H9 (cell line): ENCODE data around the gene TRPM5. TPM values are rescaled to one million over a fixed set of nuclear protein-coding genes. Genes with fewer than 3 reads are reported as not detected.

ENCODE experiments used
- DNase-seq: peaks from one replicate; pipeline ENCODE4 v3.0.0-alpha.2; 2017
- H2AFZ ChIP-seq: one replicate; pipeline ENCODE4 v1.6.1; 2013; ENCODE audit warnings: mild to moderate bottlenecking, low read length, control low read depth, moderate library complexity
- H2AK5ac ChIP-seq: 2 replicates; pipeline ENCODE4 v1.6.1; 2013; ENCODE audit warnings: low read length, control low read depth, mixed read lengths; ENCODE audit not compliant: insufficient read length
- H2BK120ac ChIP-seq: one replicate; pipeline ENCODE4 v1.6.1; 2013; ENCODE audit warnings: low read depth, mild to moderate bottlenecking, low read length, control low read depth, inconsistent platforms; ENCODE audit not compliant: poor library complexity, severe bottlenecking
- H2BK12ac ChIP-seq: 2 replicates; pipeline ENCODE4 v1.6.1; 2013; ENCODE audit warnings: low read length, control low read depth, mixed read lengths, low read depth; ENCODE audit not compliant: insufficient read length
- H2BK15ac ChIP-seq: 2 replicates; pipeline ENCODE4 v1.6.1; 2013; ENCODE audit warnings: low read depth, low read length, control low read depth
- H2BK20ac ChIP-seq: one replicate; pipeline ENCODE4 v1.6.1; 2013; ENCODE audit warnings: low read depth, mild to moderate bottlenecking, low read length, control low read depth, inconsistent platforms; ENCODE audit not compliant: poor library complexity, severe bottlenecking
- H2BK5ac ChIP-seq: 2 replicates; pipeline ENCODE4 v1.6.1; 2013; ENCODE audit warnings: low read length, control low read depth, mixed read lengths; ENCODE audit not compliant: insufficient read length
- H3K14ac ChIP-seq: 2 replicates; pipeline ENCODE4 v1.6.1; 2013; ENCODE audit warnings: low read length, control low read depth; ENCODE audit not compliant: insufficient read depth
- H3K18ac ChIP-seq: 2 replicates; pipeline ENCODE4 v1.6.1; 2013; ENCODE audit warnings: low read depth, mild to moderate bottlenecking, mixed read lengths, low read length, control low read depth; ENCODE audit not compliant: insufficient read length
- H3K23ac ChIP-seq: 2 replicates; pipeline ENCODE4 v1.6.1; 2013; ENCODE audit warnings: low read length, control low read depth, mixed read lengths, low read depth; ENCODE audit not compliant: insufficient read length
- H3K23me2 ChIP-seq: 2 replicates; pipeline ENCODE4 v1.6.1; 2013; ENCODE audit warnings: low read depth, mild to moderate bottlenecking, mixed read lengths, low read length, control low read depth; ENCODE audit not compliant: insufficient read length, poor library complexity, severe bottlenecking
- H3K27ac ChIP-seq: 2 replicates; pipeline ENCODE4 v1.5.1; 2013; ENCODE audit warnings: low read length, control low read depth, mixed read lengths, low read depth; ENCODE audit not compliant: insufficient read length
- H3K27me3 ChIP-seq: 2 replicates; pipeline ENCODE4 v1.6.1; 2013; ENCODE audit warnings: low read length, control low read depth, inconsistent platforms; ENCODE audit not compliant: insufficient read depth
- H3K4ac ChIP-seq: 2 replicates; pipeline ENCODE4 v1.6.1; 2013; ENCODE audit warnings: low read depth, mild to moderate bottlenecking, control low read depth, inconsistent platforms, low read length, moderate library complexity
- H3K4me1 ChIP-seq: 2 replicates; pipeline ENCODE4 v1.6.1; 2013; ENCODE audit warnings: low read length, control low read depth, inconsistent platforms; ENCODE audit not compliant: insufficient read depth
- H3K4me2 ChIP-seq: 2 replicates; pipeline ENCODE4 v1.6.1; 2013; ENCODE audit warnings: low read length, control low read depth, mixed read lengths; ENCODE audit not compliant: insufficient read length, insufficient read depth
- H3K56ac ChIP-seq: 2 replicates; pipeline ENCODE4 v1.6.1; 2013; ENCODE audit warnings: low read depth, mild to moderate bottlenecking, mixed read lengths, low read length, control low read depth; ENCODE audit not compliant: insufficient read length
- H3K79me1 ChIP-seq: 2 replicates; pipeline ENCODE4 v1.6.1; 2013; ENCODE audit warnings: low read depth, mild to moderate bottlenecking, moderate library complexity, low read length, control low read depth, inconsistent platforms; ENCODE audit not compliant: insufficient read depth, poor library complexity, severe bottlenecking
- H3K79me2 ChIP-seq: 2 replicates; pipeline ENCODE4 v1.6.1; 2013; ENCODE audit warnings: low read length, control low read depth, inconsistent platforms; ENCODE audit not compliant: insufficient read depth
- H3K9ac ChIP-seq: 2 replicates; pipeline ENCODE4 v1.6.1; 2013; ENCODE audit warnings: low read length, control low read depth, mixed read lengths; ENCODE audit not compliant: insufficient read length; ENCODE audit errors: extremely low read depth
- H3K9me3 ChIP-seq: one replicate; pipeline ENCODE4 v1.6.1; 2013; ENCODE audit warnings: low read depth, low read length, inconsistent platforms; ENCODE audit not compliant: control insufficient read depth
- H3T11ph ChIP-seq: one replicate; pipeline ENCODE4 v1.6.1; 2013; ENCODE audit warnings: mild to moderate bottlenecking, low read length, control low read depth, inconsistent platforms
- H4K20me1 ChIP-seq: one replicate; pipeline ENCODE4 v1.6.1; 2013; ENCODE audit not compliant: control insufficient read depth, insufficient read length, insufficient read depth
- H4K5ac ChIP-seq: 2 replicates; pipeline ENCODE4 v1.6.1; 2013; ENCODE audit warnings: low read depth, mild to moderate bottlenecking, mixed read lengths, low read length, control low read depth; ENCODE audit not compliant: insufficient read length
- H4K8ac ChIP-seq: replicated peaks from 2 replicates; pipeline ENCODE4 v1.6.1; 2013; ENCODE audit warnings: low read length, control low read depth, mixed read lengths, low read depth; ENCODE audit not compliant: insufficient read length
- H4K91ac ChIP-seq: 2 replicates; pipeline ENCODE4 v1.6.1; 2013; ENCODE audit warnings: low read depth, mild to moderate bottlenecking, moderate library complexity, mixed read lengths, low read length, control low read depth; ENCODE audit not compliant: insufficient read length
- H3K27ac Mint-ChIP-seq, 3 experiments: 2 replicates in 2 of 3; 3 replicates in 1 of 3; pipeline ENCODE4 v1.8.0; 2020 to 2021; ENCODE audit warnings: mixed read lengths in 3 of 3, mild to moderate bottlenecking in 1 of 3, moderate library complexity in 1 of 3
- H3K27me3 Mint-ChIP-seq: 2 replicates; pipeline ENCODE4 v1.8.0; 2021; ENCODE audit warnings: low read depth, mild to moderate bottlenecking, moderate library complexity, mixed read lengths
- H3K36me3 Mint-ChIP-seq, 3 experiments: 2 replicates in 2 of 3; 3 replicates in 1 of 3; pipeline ENCODE4 v1.8.0; 2020 to 2021; ENCODE audit warnings: low read depth in 3 of 3, mixed read lengths in 3 of 3; ENCODE audit not compliant: insufficient read depth in 1 of 3
- H3K4me1 Mint-ChIP-seq, 2 experiments: 2 replicates each; pipeline ENCODE4 v1.8.0; 2020; ENCODE audit warnings: mixed read lengths in 2 of 2
- H3K4me3 Mint-ChIP-seq, 2 experiments: 2 replicates in 1 of 2; 3 replicates in 1 of 2; pipeline ENCODE4 v1.8.0; 2020 to 2021; ENCODE audit warnings: mild to moderate bottlenecking in 2 of 2, mixed read lengths in 2 of 2, moderate library complexity in 1 of 2
- H3K9me3 Mint-ChIP-seq, 2 experiments: 2 replicates in 1 of 2; 3 replicates in 1 of 2; pipeline ENCODE4 v1.8.0; 2020; ENCODE audit warnings: mild to moderate bottlenecking in 2 of 2, mixed read lengths in 2 of 2, moderate library complexity in 1 of 2
- CTCF ChIP-seq: fragments of 200-600 bp; sonication (generic); conservative IDR thresholded peaks from 3 replicates; pipeline ENCODE4 v1.8.0; 2021; ENCODE audit warnings: antibody characterized with exemption, mild to moderate bottlenecking
- WGBS: extraction: QIAGEN DNeasy Blood & Tissue Kit; methylation state at CpG from one replicate; pipeline ENCODE4 v1.1.7; 2013; ENCODE audit warnings: missing lambda C conversion rate, low lambda C conversion rate, mixed read lengths; ENCODE audit not compliant: insufficient read length; ENCODE audit errors: extremely low coverage; 5-methylcytosine and 5-hydroxymethylcytosine counted together
- total RNA-seq: library from RNA; stranded (reverse); gene quantifications from 2 replicates; pipeline ENCODE4 v1.2.1, GENCODE V29; 2021

The TRPM5 gene
- total RNA-seq, 1 experiment from 2014 or later: 0.09 TPM

- DNase-seq: no peak
- H3K79me2 ChIP-seq: no peaks in the 10 kb centered on the region
- H2BK20ac ChIP-seq: no peak overlapping the region
- H3K56ac ChIP-seq: no peak overlapping the region
- no peak overlapping the region for H2AK5ac ChIP-seq
- no peak overlapping the region for H3K4ac ChIP-seq
- no peak overlapping the region for H2BK15ac ChIP-seq
- H3K4me2 ChIP-seq: no peak overlapping the region
- H3K23me2 ChIP-seq: no peaks in the 10 kb centered on the region
- H3K27me3 Mint-ChIP-seq: peaks cover 13% of the 10 kb centered on the region
- no peak overlapping the region for H3K23ac ChIP-seq
- H3K14ac ChIP-seq: no peak overlapping the region
- H3T11ph ChIP-seq: no peak overlapping the region
- WGBS: no CpG with 5 or more reads among the region's 28 CpGs
- no peaks in the 10 kb centered on the region; a peak in 1 of 5 replicates for H3K9me3 Mint-ChIP-seq
- H4K8ac ChIP-seq: no peak overlapping the region
- no peak overlapping the region for H2BK120ac ChIP-seq
- no peak overlapping the region; a peak in 1 of 7 replicates for H3K27ac Mint-ChIP-seq
- TF ChIP-seq CTCF: no peak
- H2BK5ac ChIP-seq: no peak overlapping the region
- H3K36me3 Mint-ChIP-seq: no peaks in the 10 kb centered on the region
- H4K5ac ChIP-seq: no peak overlapping the region
- H3K4me1 Mint-ChIP-seq: no peaks in the 10 kb centered on the region
- H3K9me3 ChIP-seq: no peaks in the 10 kb centered on the region
- no peak overlapping the region for H2AFZ ChIP-seq
- no peak overlapping the region for H3K18ac ChIP-seq
- H3K4me1 ChIP-seq: no peaks in the 10 kb centered on the region
- H3K79me1 ChIP-seq: no peaks in the 10 kb centered on the region
- no peak overlapping the region for H3K9ac ChIP-seq
- no peak overlapping the region for H3K4me3 Mint-ChIP-seq
- no peak overlapping the region for H4K91ac ChIP-seq
- no peaks in the 10 kb centered on the region for H3K27me3 ChIP-seq
- no peak overlapping the region for H2BK12ac ChIP-seq
- H3K27ac ChIP-seq: no peak overlapping the region
- H4K20me1 ChIP-seq: no peaks in the 10 kb centered on the region
Observed at GRCh38 chr11:2424811-2425495, 19.4 kb downstream of the TRPM5 start.
